Mesothelial cell of epicardium (in vitro differentiated cells): ENCODE measurements around the gene BRMS1L. TPM values are rescaled to one million over a fixed set of nuclear protein-coding genes. Genes with fewer than 3 reads are reported as not detected.

Experiments used
- DNase-seq, 2 experiments: peaks; one replicate each; pipeline ENCODE4 v3.0.0; 2021; ENCODE audit warnings: low spot score in 2 of 2; ENCODE audit not compliant: unreplicated experiment in 2 of 2
- H3K27ac Mint-ChIP-seq: 2 replicates; pipeline ENCODE4 v1.8.0; 2021; ENCODE audit warnings: mixed read lengths
- H3K27me3 Mint-ChIP-seq: 2 replicates; pipeline ENCODE4 v1.8.0; 2021; ENCODE audit warnings: low read depth, mixed read lengths
- H3K36me3 Mint-ChIP-seq: 2 replicates; pipeline ENCODE4 v1.8.0; 2021; ENCODE audit warnings: mixed read lengths
- H3K4me1 Mint-ChIP-seq: 2 replicates; pipeline ENCODE4 v1.8.0; 2021; ENCODE audit warnings: mixed read lengths
- H3K4me3 Mint-ChIP-seq: 2 replicates; pipeline ENCODE4 v1.8.0; 2021; ENCODE audit warnings: mild to moderate bottlenecking, moderate library complexity, mixed read lengths
- H3K9me3 Mint-ChIP-seq: 2 replicates; pipeline ENCODE4 v1.8.0; 2021; ENCODE audit warnings: mixed read lengths
- CTCF ChIP-seq: fragments of 200-600 bp; sonication (generic); IDR thresholded peaks from one replicate; pipeline ENCODE4 v1.5.0; 2021; ENCODE audit warnings: antibody characterized with exemption; ENCODE audit not compliant: unreplicated experiment
- total RNA-seq: library from RNA; stranded (reverse); gene quantifications from 3 replicates; pipeline ENCODE4 v1.2.1, GENCODE V29; 2021

BRMS1L gene
- total RNA-seq, 1 donor from 2014 or later, result 15.4 TPM

DNA sequence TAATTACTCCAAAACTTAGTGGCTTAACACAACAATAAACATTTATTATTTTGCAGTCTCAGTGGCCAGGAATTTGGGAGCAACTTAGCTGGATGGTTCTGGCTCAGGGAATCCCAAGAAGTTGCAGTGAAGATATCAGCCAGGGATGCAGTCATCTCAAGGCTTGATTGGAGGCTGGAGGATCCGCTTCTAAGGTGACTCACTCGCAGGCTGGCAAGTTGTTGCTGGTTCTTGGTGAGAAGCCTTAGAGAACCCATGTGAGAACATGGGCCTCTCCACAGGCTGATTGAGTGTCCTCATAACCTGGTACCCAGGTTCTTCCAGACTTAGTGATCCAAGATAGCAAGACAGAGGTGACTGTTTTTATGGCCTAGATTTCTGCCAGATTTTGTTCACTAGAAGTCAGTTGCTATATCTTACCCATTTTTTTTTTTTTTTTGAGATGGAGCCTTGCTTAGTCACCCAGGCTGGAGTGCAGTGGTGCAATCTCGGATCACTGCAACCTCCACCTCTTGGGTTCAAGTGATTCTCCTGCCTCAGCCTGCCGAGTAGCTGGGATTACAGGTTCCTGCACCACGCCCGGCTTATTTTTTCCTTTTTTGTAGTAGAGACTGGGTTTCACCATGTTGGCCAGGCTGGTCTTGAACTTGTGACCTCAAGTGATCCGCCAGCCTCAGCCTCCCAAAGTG is 32.5 kb downstream of the BRMS1L start:
- H3K27ac Mint-ChIP-seq, result no peak overlapping the region
- no peak for TF ChIP-seq CTCF
- peaks cover 9% of the 10 kb centered on the region for H3K4me1 Mint-ChIP-seq
- no peaks in the 10 kb centered on the region for H3K27me3 Mint-ChIP-seq
- no peak for DNase-seq
- H3K9me3 Mint-ChIP-seq, result no peaks in the 10 kb centered on the region
- H3K36me3 Mint-ChIP-seq, result peaks cover 26% of the 10 kb centered on the region
- H3K4me3 Mint-ChIP-seq, result no peak overlapping the region

DNA sequence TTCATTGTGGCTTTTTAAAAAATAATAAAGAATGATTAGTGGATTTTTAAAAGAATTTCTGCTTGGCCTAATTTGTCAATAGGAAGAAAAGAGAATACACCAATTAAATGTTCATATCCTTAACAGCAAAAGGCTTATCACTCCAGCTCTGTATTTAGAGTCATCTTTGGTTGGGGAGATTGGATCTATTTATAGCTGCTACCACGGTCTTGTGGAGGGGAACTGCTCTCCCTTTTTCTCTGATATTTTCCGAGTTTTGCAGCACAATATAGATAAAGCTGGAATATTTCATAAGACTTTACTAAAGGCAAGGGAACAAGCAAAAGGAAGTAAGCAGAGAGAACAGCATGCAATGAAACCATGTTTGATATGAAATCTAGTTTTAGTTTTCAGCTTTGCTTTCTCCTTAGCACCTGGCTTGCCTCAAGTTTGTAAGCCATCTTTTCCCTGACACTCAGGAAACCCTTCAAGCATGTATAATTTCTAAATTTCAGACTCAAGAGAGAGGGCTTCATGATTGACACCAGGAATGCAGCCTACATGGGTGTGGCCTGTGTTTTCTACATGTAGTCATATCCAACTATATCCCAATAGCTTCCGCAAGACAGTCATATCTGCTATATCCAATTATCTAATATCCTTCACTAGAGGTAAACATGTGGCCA is 35.2 kb downstream of the BRMS1L start:
- no peak for TF ChIP-seq CTCF
- Mint-ChIP-seq H3K27me3 (no peaks in the 10 kb centered on the region), H3K9me3 (no peaks in the 10 kb centered on the region), H3K4me3 (no peak overlapping the region), H3K27ac (peak overlapping the region; percentile 5), H3K4me1 (peaks cover 8% of the 10 kb centered on the region), H3K36me3 (peaks cover 37% of the 10 kb centered on the region)
- DNase-seq, result no peak

- Mint-ChIP-seq H3K4me1 (peaks cover 7% of the 10 kb centered on the region), H3K27ac (no peak overlapping the region), H3K36me3 (peaks cover 34% of the 10 kb centered on the region), H3K9me3 (no peaks in the 10 kb centered on the region), H3K27me3 (no peaks in the 10 kb centered on the region), H3K4me3 (no peak overlapping the region)
- DNase-seq, result no peak
- TF ChIP-seq CTCF, result no peak
These were observed 39.6 kb downstream of the BRMS1L start for GRCh38 chr14:35865611-35866324.

DNA sequence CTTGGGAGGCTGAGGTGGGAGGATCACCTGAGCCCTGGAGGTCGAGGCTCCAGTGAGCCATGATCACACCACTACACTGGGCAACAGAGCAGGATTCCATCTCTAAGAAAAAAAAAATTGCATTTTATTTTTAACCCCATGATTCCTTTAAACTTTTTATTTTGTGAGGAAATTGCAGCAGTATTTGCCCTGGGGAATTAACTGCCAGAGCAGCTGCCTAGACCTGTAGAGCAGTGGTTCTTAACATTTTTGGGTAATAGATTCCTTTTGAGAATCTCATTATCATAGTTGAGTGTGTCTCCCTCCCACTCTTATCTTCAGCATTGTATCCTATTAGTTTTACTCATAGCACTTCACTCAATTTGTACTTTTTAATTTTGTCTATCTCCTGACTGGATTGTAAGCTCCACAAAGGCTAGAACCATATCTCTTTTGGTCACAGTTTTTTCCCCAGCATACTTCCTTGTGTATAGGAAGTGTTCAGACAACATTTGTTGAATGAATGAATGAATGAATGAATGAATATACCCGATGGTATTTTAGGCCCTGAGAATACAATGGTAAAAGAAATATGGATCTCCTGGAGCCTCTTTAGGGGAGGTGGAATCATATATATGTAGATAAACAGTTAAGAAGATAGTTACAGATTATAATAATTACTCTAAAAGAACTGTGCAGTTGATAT is 40.6 kb downstream of the BRMS1L start:
- H3K27me3 Mint-ChIP-seq, result no peaks in the 10 kb centered on the region
- no peak overlapping the region for H3K4me3 Mint-ChIP-seq
- H3K9me3 Mint-ChIP-seq, result no peaks in the 10 kb centered on the region
- peaks cover 5% of the 10 kb centered on the region for H3K4me1 Mint-ChIP-seq
- H3K36me3 Mint-ChIP-seq, result peaks cover 34% of the 10 kb centered on the region
- no peak overlapping the region for H3K27ac Mint-ChIP-seq
- DNase-seq, result no peak
- no peak for TF ChIP-seq CTCF

DNA sequence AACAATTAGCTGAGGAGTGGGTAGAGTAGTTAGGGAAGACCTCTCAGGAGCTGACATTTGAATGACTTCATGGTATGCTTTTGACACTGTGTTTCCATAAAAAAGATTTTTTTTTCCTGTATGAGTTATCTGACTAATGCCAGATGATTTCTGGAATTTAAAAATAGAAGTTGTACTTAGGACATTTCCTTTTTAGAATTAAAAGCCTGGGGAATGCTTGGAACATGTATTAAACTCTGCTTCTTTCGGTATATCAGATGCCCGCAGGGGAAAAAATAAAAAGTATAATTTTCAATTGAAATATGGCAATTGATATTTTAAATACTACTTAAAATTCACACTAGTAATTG is 41.1 kb downstream of the BRMS1L start:
- Mint-ChIP-seq H3K9me3 (no peaks in the 10 kb centered on the region), H3K4me3 (no peak overlapping the region), H3K27ac (no peak overlapping the region), H3K4me1 (peaks cover 5% of the 10 kb centered on the region), H3K36me3 (peaks cover 34% of the 10 kb centered on the region), H3K27me3 (no peaks in the 10 kb centered on the region)
- DNase-seq, result no peak
- no peak for TF ChIP-seq CTCF
